ENCODE results near the gene MAP3K13.

DNA sequence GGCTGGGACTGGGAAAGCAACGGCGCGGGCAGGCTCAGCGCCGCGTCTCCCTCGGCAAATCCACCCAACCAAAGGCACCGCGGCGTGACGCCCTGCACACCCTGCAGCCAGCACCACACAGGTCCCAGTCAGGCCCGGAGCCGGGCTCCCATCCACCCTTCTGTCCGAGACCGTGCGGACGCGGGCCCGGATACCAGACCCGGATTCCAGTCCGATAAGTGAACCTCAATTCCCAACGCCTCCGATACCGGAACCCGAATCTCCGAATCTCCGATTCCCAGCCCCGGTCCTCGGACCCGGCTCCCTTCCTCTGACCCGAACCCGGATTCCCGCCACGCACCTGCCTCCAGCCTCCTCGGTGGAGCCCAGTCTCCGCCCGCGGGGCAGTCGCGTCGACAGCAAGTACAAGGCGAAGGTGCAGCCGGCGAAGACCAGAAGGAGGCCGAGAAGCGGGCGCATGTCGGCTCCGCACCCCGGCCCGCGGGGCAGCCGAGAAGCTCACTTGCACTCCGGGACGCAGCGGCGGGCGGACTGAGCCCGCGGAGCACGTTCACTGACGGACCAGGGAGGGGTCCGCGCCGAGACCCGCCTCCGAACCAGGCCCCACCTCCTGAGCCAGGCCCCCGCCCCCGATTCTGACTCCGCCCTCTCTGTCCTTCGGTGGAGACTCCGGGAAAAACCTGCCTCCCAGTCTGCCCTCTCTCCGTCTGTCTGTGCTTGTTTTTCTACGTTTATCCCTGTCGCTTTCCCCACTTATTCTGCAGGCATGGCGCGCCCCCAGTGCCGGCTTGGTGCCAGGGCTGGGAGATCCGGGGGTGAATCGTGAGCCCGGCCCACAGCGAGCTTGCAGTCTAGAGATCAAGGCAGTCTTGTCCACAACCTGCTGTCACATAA lies 135.8 kb downstream of the MAP3K13 start, which contains the start of gene TMEM41A:
- TF ChIP-seq, protein P1, sequence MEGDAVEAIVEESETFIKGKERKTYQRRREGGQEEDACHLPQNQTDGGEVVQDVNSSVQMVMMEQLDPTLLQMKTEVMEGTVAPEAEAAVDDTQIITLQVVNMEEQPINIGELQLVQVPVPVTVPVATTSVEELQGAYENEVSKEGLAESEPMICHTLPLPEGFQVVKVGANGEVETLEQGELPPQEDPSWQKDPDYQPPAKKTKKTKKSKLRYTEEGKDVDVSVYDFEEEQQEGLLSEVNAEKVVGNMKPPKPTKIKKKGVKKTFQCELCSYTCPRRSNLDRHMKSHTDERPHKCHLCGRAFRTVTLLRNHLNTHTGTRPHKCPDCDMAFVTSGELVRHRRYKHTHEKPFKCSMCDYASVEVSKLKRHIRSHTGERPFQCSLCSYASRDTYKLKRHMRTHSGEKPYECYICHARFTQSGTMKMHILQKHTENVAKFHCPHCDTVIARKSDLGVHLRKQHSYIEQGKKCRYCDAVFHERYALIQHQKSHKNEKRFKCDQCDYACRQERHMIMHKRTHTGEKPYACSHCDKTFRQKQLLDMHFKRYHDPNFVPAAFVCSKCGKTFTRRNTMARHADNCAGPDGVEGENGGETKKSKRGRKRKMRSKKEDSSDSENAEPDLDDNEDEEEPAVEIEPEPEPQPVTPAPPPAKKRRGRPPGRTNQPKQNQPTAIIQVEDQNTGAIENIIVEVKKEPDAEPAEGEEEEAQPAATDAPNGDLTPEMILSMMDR (IDR thresholded peaks at IDR 0.05; ENCODE audit: low read length): no peak
- no peak for TF ChIP-seq EZH2 (IDR thresholded peaks at IDR 0.05; ENCODE audit: borderline replicate concordance, low read length)
